Measurements from ENCODE around the gene IKZF1.

Gene IKZF1

GRCh38 chr7:50376056-50376820, 71.7 kb downstream of the IKZF1 start:
- no peak for DNase-seq (ENCODE audit: low read depth)

GRCh38 chr7:50377356-50377755, 72.8 kb downstream of the IKZF1 start:
- DNase-seq (ENCODE audit: low read depth): no peak

- DNase-seq (ENCODE audit: low read depth): no peak
Measured at GRCh38 chr7:50379082-50379481, 74.6 kb downstream of the IKZF1 start.

- DNase-seq (ENCODE audit: low read depth): no peak
Measured at GRCh38 chr7:50379539-50379938, 75.0 kb downstream of the IKZF1 start.

- no peak for DNase-seq (ENCODE audit: low read depth)
Measured at GRCh38 chr7:50382455-50382854, 77.9 kb downstream of the IKZF1 start.

GRCh38 chr7:50387351-50387750, 82.8 kb downstream of the IKZF1 start:
- DNase-seq (ENCODE audit: low read depth): no peak

- no peak for DNase-seq (ENCODE audit: low read depth)
Measured at GRCh38 chr7:50389961-50390360, 85.4 kb downstream of the IKZF1 start.

GRCh38 chr7:50391386-50391785, 86.9 kb downstream of the IKZF1 start:
- DNase-seq (ENCODE audit: low read depth): no peak

- DNase-seq (ENCODE audit: low read depth): no peak
Measured at GRCh38 chr7:50393076-50393475, 88.6 kb downstream of the IKZF1 start.

GRCh38 chr7:50393547-50394252, 89.2 kb downstream of the IKZF1 start:
- DNase-seq (ENCODE audit: low read depth): no peak

- no peak for DNase-seq (ENCODE audit: low read depth)
Measured at GRCh38 chr7:50394315-50394714, 89.8 kb downstream of the IKZF1 start.

- DNase-seq (ENCODE audit: low read depth): no peak
Measured at GRCh38 chr7:50396856-50397255, 92.3 kb downstream of the IKZF1 start.

- DNase-seq (ENCODE audit: low read depth): no peak
Measured at GRCh38 chr7:50397320-50397970, 92.9 kb downstream of the IKZF1 start.

- no peak for DNase-seq (ENCODE audit: low read depth)
Measured at GRCh38 chr7:50397971-50398324, 93.4 kb downstream of the IKZF1 start.

GRCh38 chr7:50399206-50399605, 94.7 kb downstream of the IKZF1 start:
- DNase-seq (ENCODE audit: low read depth): no peak

GRCh38 chr7:50399635-50400034, 95.1 kb downstream of the IKZF1 start:
- DNase-seq (ENCODE audit: low read depth): no peak

- no peak for DNase-seq (ENCODE audit: low read depth)
Measured at GRCh38 chr7:50400114-50400513, 95.6 kb downstream of the IKZF1 start.

GRCh38 chr7:50404392-50404791, 99.9 kb downstream of the IKZF1 start:
- no peak for DNase-seq (ENCODE audit: low read depth)

GRCh38 chr7:50405221-50405620, 100.7 kb downstream of the IKZF1 start:
- no peak for DNase-seq (ENCODE audit: low read depth)

- DNase-seq (ENCODE audit: low read depth): no peak
Measured at GRCh38 chr7:50406935-50407334, 102.4 kb downstream of the IKZF1 start.

- no peak for DNase-seq (ENCODE audit: low read depth)
Measured at GRCh38 chr7:50409856-50410745, 105.6 kb downstream of the IKZF1 start.

GRCh38 chr7:50411332-50411731, 106.8 kb downstream of the IKZF1 start:
- DNase-seq (ENCODE audit: low read depth): no peak
